Ovary (tissue), 3 donors: ENCODE measurements around the gene SLMAP.

ENCODE experiments used
- CTCF ChIP-seq, 3 donors: fragments of 450-650 bp in 2 of 3; fragments of 200-600 bp in 1 of 3; IDR thresholded peaks; one replicate each; pipeline versions ENCODE4 v1.5.1 to v1.8.0; 2016 to 2022; ENCODE audit warnings: antibody characterized with exemption in 3 of 3, mild to moderate bottlenecking in 1 of 3
- EP300 ChIP-seq: sonication (generic); formaldehyde crosslinking; IDR thresholded peaks from one replicate; pipeline ENCODE4 v1.6.1; 2017; ENCODE audit warnings: antibody characterized with exemption
- POLR2A ChIP-seq: fragments of 450-650 bp; IDR thresholded peaks from one replicate; pipeline ENCODE4 v1.6.1; 2017; ENCODE audit warnings: antibody characterized with exemption, mild to moderate bottlenecking, moderate library complexity
- donor health status: DM: no; HTN: no; CAD: no.

GRCh38 chr3:57864853-57865252 is 108.7 kb downstream of the SLMAP start:
- no peak for TF ChIP-seq CTCF (IDR thresholded peaks at IDR 0.05)
- TF ChIP-seq POLR2A = no peak
- TF ChIP-seq EP300 = no peak
